ENCODE data around the gene CDK14.

DNA sequence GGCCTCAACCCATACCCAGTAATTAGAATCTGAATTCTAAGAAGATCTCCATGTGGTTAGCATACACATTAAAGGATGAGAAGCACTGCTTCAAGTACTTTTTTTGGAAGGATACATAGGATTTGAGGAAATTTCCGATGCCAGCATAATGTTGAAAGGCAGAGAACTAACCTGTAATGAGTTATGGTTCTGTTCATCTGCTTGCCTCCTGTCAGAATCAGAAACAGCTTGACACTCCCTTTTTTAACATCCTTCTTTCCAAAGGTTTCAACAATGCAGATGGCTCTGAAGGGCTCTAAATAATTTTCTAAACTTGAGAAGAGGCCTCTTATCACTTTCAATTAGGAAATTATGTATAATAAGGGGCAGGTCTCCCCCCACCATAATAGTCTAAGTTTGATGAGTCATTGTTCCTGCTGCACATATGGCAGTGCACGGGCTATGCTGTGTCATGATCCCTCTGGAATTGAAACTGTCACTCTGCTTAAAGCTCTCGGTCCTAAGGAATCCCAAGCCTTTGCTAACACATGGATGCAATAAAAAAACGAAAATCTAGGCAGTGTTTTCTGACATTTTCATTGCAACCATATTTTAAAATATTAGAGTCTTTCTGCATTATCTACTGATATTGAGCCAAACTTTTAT lies 376.9 kb downstream of the CDK14 start:
- TF ChIP-seq POLR2AphosphoS5 (IDR thresholded peaks at IDR 0.05; ENCODE audit: borderline replicate concordance, low read depth, low read length) (no peak), EZH2 (IDR thresholded peaks at IDR 0.05) (no peak)

Data from SK-N-MC (cell line).